OCI-LY3 (cell line): Measurements from ENCODE around the gene TIRAP.
A peak's percentile ranks its signal among the peaks of the same experiment; 100 is the strongest.

Experiments
- H2AFZ ChIP-seq: fragments of 200-600, 300-600 bp; shearing (Covaris generic); 2 replicates; pipeline ENCODE4 v1.6.0; 2014; ENCODE audit warnings: antibody characterized with exemption, low read depth, low read length
- H3K27ac ChIP-seq: fragments of 200-600, 300-600 bp; sonication (generic); 2 replicates; pipeline ENCODE4 v1.5.1; 2014; ENCODE audit warnings: mild to moderate bottlenecking, low read length, moderate library complexity, mixed read lengths
- H3K27me3 ChIP-seq: fragments of 200-600, 300-600 bp; sonication (generic); 2 replicates; pipeline ENCODE4 v1.6.1; 2014; ENCODE audit warnings: low read depth, low read length, mixed read lengths
- H3K36me3 ChIP-seq: fragments of 200-600, 300-600 bp; sonication (generic); replicated peaks from 2 replicates; pipeline ENCODE3; 2014; ENCODE audit warnings: low read depth, low read length, mixed read lengths
- H3K4me1 ChIP-seq: fragments of 300-600, 200-600 bp; sonication (generic); 2 replicates; pipeline ENCODE4 v1.6.1; 2014; ENCODE audit warnings: low read length, mixed read lengths
- H3K4me2 ChIP-seq: fragments of 200-600, 300-600 bp; sonication (generic); 2 replicates; pipeline ENCODE4 v1.6.1; 2014; ENCODE audit warnings: low read length, mixed read lengths
- H3K4me3 ChIP-seq: fragments of 300-600, 200-600 bp; sonication (generic); 2 replicates; pipeline ENCODE4 v1.5.1; 2014; ENCODE audit warnings: antibody characterized with exemption, mild to moderate bottlenecking, low read length, moderate library complexity
- H3K79me2 ChIP-seq: fragments of 300-600, 200-600 bp; shearing (Covaris generic); 2 replicates; pipeline ENCODE4 v1.6.1; 2014; ENCODE audit warnings: mild to moderate bottlenecking, low read length, mixed read lengths
- H3K9ac ChIP-seq: fragments of 300-600, 200-600 bp; shearing (Covaris generic); 2 replicates; pipeline ENCODE4 v1.6.0; 2014; ENCODE audit warnings: mild to moderate bottlenecking, low read length, moderate library complexity
- H3K9me3 ChIP-seq: fragments of 200-600, 300-600 bp; shearing (Covaris generic); 2 replicates; pipeline ENCODE4 v1.6.1; 2014; ENCODE audit warnings: low read length, mixed read lengths; ENCODE audit not compliant: insufficient read depth
- H4K20me1 ChIP-seq: fragments of 200-600, 300-600 bp; sonication (generic); 2 replicates; pipeline ENCODE4 v1.6.1; 2016; ENCODE audit warnings: low read length, mixed read lengths; ENCODE audit not compliant: insufficient read depth
- EZH2phosphoT487 ChIP-seq: fragments of 200-600 bp; shearing (Covaris generic); IDR thresholded peaks from 2 replicates; pipeline ENCODE4 v1.6.1; 2018; ENCODE audit warnings: antibody characterized with exemption, mixed run types, low read depth
- TF ChIP-seq, protein P1 (sequence below): fragments of 200-600, 300-600 bp; sonication (generic); IDR thresholded peaks from 2 replicates; pipeline ENCODE4 v1.5.1; 2014; ENCODE audit warnings: antibody characterized with exemption, low read length, low read depth

TIRAP gene

GRCh38 chr11:126336138-126336541 lies 53.2 kb downstream of the TIRAP start:
- peaks cover 48% of the 10 kb centered on the region for H3K36me3 ChIP-seq
- TF ChIP-seq EZH2phosphoT487, result no peak
- TF ChIP-seq, protein P1, sequence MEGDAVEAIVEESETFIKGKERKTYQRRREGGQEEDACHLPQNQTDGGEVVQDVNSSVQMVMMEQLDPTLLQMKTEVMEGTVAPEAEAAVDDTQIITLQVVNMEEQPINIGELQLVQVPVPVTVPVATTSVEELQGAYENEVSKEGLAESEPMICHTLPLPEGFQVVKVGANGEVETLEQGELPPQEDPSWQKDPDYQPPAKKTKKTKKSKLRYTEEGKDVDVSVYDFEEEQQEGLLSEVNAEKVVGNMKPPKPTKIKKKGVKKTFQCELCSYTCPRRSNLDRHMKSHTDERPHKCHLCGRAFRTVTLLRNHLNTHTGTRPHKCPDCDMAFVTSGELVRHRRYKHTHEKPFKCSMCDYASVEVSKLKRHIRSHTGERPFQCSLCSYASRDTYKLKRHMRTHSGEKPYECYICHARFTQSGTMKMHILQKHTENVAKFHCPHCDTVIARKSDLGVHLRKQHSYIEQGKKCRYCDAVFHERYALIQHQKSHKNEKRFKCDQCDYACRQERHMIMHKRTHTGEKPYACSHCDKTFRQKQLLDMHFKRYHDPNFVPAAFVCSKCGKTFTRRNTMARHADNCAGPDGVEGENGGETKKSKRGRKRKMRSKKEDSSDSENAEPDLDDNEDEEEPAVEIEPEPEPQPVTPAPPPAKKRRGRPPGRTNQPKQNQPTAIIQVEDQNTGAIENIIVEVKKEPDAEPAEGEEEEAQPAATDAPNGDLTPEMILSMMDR, result no peak
- peak overlapping the region; percentile 89 for H3K4me2 ChIP-seq
- no peaks in the 10 kb centered on the region for H3K27me3 ChIP-seq
- no peaks in the 10 kb centered on the region for H3K9me3 ChIP-seq
- no peak overlapping the region for H3K4me3 ChIP-seq
- H4K20me1 ChIP-seq, result no peaks in the 10 kb centered on the region
- H3K4me1 ChIP-seq, result peaks cover 56% of the 10 kb centered on the region
- peak overlapping the region; percentile 95 for H3K27ac ChIP-seq
- H2AFZ ChIP-seq, result no peak overlapping the region
- peak overlapping the region; percentile 82; the same call in 1 of the 2 replicates for H3K9ac ChIP-seq
- H3K79me2 ChIP-seq, result peaks cover 27% of the 10 kb centered on the region

DNA sequence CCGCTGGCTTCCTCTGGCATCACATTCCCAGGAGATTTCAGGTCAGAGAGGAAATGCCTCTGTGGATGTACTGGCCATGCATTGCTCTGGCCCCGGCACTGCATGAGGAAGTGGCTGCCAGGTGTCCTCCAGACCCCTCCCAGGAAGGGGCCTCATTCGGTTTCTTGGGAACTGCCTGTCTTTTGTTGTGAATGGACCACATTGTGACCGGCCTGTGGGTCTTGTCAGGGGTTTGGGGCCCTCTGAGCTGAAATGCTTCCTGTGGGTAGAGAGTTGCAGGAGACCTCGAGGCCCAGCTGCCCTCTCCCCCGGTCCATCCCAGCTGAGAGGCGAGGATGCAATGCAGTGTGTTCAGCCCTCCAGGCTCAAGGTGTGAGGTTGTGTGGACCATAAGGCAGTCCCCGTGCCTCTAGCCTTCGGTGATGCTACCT lies 53.8 kb downstream of the TIRAP start:
- TF ChIP-seq EZH2phosphoT487, result no peak
- TF ChIP-seq, protein P1, result no peak
- Histone ChIP-seq H3K79me2 (peaks cover 27% of the 10 kb centered on the region), H3K9me3 (no peaks in the 10 kb centered on the region), H3K27me3 (no peaks in the 10 kb centered on the region), H4K20me1 (no peaks in the 10 kb centered on the region), H3K9ac (peak overlapping the region; percentile 82; the same call in 1 of the 2 replicates), H3K36me3 (peaks cover 49% of the 10 kb centered on the region), H3K4me2 (peak overlapping the region; percentile 89), H3K4me1 (peaks cover 56% of the 10 kb centered on the region), H3K27ac (peak overlapping the region; percentile 95), H3K4me3 (peak overlapping the region; percentile 65; the same call in 1 of the 2 replicates), H2AFZ (no peak overlapping the region)

DNA sequence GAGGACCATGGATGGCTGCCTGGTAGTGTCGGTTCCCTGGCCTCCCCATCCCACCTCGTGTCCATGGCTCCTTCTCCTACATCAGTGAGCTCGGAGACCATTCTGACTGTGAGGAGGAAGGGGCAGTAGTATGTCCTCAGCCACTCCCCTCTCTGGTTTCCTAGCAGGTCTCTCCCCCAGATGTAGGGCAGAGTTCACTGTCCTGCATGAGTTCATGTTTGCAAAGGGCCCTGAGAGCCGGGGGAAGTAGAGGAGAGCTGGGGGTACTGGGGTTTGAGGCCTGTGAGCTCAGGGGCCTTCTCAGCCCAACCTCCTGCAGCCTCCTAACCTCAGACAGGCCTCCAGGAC lies 54.2 kb downstream of the TIRAP start:
- TF ChIP-seq, protein P1, result no peak
- no peak for TF ChIP-seq EZH2phosphoT487

DNA sequence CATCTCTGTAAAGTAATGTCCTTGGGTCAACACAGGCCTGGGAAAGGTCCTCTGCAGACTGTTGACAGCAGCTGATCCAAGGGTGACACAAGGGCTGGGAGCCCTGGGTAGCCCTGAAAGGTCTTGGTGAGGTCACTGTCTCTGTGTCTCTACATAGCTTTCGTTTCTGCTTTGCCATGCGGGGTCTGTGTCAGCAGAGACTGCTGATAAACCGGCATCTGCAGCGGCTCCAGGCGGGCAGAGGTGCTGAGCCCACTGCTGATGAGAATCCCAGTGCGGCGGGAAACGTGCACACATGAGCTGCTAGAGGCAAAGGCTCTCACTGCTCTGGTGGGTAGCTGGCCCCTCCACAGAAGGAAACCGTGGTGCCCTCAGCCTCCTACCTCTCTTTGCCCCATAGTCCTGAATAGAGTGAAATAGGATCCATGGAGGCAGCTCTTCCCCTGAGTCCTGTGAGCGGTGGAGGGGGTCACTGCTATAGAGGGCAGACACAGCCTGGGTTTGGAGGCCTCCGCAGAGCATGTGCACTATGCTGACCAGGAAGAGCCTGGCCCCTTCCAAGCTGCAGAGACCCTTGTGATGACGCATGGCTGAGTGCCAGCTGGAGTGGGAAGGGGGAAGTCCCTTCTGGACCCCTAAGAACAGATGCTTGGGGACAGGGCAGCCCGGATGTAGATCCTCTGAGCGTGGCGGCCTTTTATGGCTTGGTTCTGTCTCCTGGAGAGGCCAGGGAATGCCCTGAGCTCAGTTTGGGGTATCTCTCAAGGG lies 54.8 kb downstream of the TIRAP start:
- H3K4me2 ChIP-seq, result peak overlapping the region; percentile 89
- H3K27me3 ChIP-seq, result no peaks in the 10 kb centered on the region
- H3K36me3 ChIP-seq, result peaks cover 49% of the 10 kb centered on the region
- no peaks in the 10 kb centered on the region for H4K20me1 ChIP-seq
- H2AFZ ChIP-seq, result no peak overlapping the region
- H3K27ac ChIP-seq, result peak overlapping the region; percentile 95
- H3K79me2 ChIP-seq, result peaks cover 27% of the 10 kb centered on the region
- H3K4me3 ChIP-seq, result peak overlapping the region; percentile 65
- peak overlapping the region; percentile 82 for H3K9ac ChIP-seq
- TF ChIP-seq, protein P1, result peak; percentile 17; the same call in 1 of the 2 replicates
- TF ChIP-seq EZH2phosphoT487, result no peak
- peaks cover 56% of the 10 kb centered on the region for H3K4me1 ChIP-seq
- H3K9me3 ChIP-seq, result no peaks in the 10 kb centered on the region

More for the DNA sequence above, 54.2 kb downstream of the TIRAP start:
- peaks cover 27% of the 10 kb centered on the region for H3K79me2 ChIP-seq
- peaks cover 56% of the 10 kb centered on the region for H3K4me1 ChIP-seq
- H3K4me2 ChIP-seq, result peak overlapping the region; percentile 89
- H3K27me3 ChIP-seq, result no peaks in the 10 kb centered on the region
- peak overlapping the region; percentile 95 for H3K27ac ChIP-seq
- H3K9me3 ChIP-seq, result no peaks in the 10 kb centered on the region
- peaks cover 50% of the 10 kb centered on the region for H3K36me3 ChIP-seq
- H2AFZ ChIP-seq, result no peak overlapping the region
- no peaks in the 10 kb centered on the region for H4K20me1 ChIP-seq
- H3K9ac ChIP-seq, result peak overlapping the region; percentile 82; the same call in 1 of the 2 replicates
- peak overlapping the region; percentile 65; the same call in 1 of the 2 replicates for H3K4me3 ChIP-seq
